ENCODE data around the gene CTSG. TPM values are rescaled to one million over a fixed set of nuclear protein-coding genes. Genes with fewer than 3 reads are reported as not detected.
"Not testable (repeated sequence)": the region's sequence is repeated elsewhere in the genome, so short reads cannot be mapped to it uniquely, and the experiment has no call there.

CTSG gene
- 1 to 10 TPM; 3.1 to 6.9 TPM for total RNA-seq
- long read RNA-seq, donor 1, partial matches to known transcripts, result 0 of 1 reads
- long read RNA-seq, donor 1, other reads (novel, unspliced or antisense), result 0 of 1 reads
- long read RNA-seq, donor 2, partial matches to known transcripts, result 0 of 3 reads
- long read RNA-seq, donor 2, other reads (novel, unspliced or antisense), result 0 of 3 reads

GRCh38 chr14:24576182-24576581 lies at the start of gene CTSG:
TSS of gene CTSG (minus strand) at chr14:24576250. CDS start at chr14:24576223, 27 bp downstream.
- intact Hi-C loops (cut with DNase I), result no loop called here

GRCh38 chr14:24613747-24614146 lies 37.7 kb upstream of the CTSG start:
- DNase-seq (ENCODE audit: low spot score), result no peak
- intact Hi-C loops (cut with DNase I), result no loop called here

More at GRCh38 chr14:24576182-24576581, at the start of gene CTSG:
- DNase-seq (ENCODE audit: low spot score), result no peak

GRCh38 chr14:24613241-24613640 lies 37.2 kb upstream of the CTSG start:
- intact Hi-C loops (cut with DNase I), result no loop called here
- no peak for DNase-seq (ENCODE audit: low spot score)

- DNase-seq (ENCODE audit: low spot score), result no peak
- intact Hi-C loops (cut with DNase I), result no loop called here
These were observed 36.1 kb upstream of the CTSG start for GRCh38 chr14:24612196-24612595.

GRCh38 chr14:24609655-24610344 lies 33.8 kb upstream of the CTSG start, which contains the start of gene GZMH:
TSS of gene GZMH (minus strand) at chr14:24609685. CDS start at chr14:24609613, 72 bp downstream.
- DNase-seq (ENCODE audit: low spot score), result no peak
- intact Hi-C loops (cut with DNase I), result no loop called here

- DNase-seq (ENCODE audit: low spot score), result no peak
- intact Hi-C loops (cut with DNase I), result no loop called here
These were observed 31.8 kb upstream of the CTSG start for GRCh38 chr14:24607635-24608514.

- no peak for DNase-seq (ENCODE audit: low spot score)
- intact Hi-C loops (cut with DNase I), result no loop called here
These were observed 31.0 kb upstream of the CTSG start for GRCh38 chr14:24607081-24607480.

GRCh38 chr14:24606297-24606696 lies 30.2 kb upstream of the CTSG start:
- intact Hi-C loops (cut with DNase I), result no loop called here
- DNase-seq (ENCODE audit: low spot score), result no peak

- intact Hi-C loops (cut with DNase I), result no loop called here
- DNase-seq (ENCODE audit: low spot score), result no peak
These were observed 29.6 kb upstream of the CTSG start for GRCh38 chr14:24605435-24606190.

- no peak for DNase-seq (ENCODE audit: low spot score)
- intact Hi-C loops (cut with DNase I), result no loop called here
These were observed 21.4 kb upstream of the CTSG start for GRCh38 chr14:24597403-24597802.

GRCh38 chr14:24595073-24595808 lies 19.2 kb upstream of the CTSG start:
- DNase-seq (ENCODE audit: low spot score), result no peak
- intact Hi-C loops (cut with DNase I), result no loop called here

- intact Hi-C loops (cut with DNase I); DNase-seq (ENCODE audit: low spot score): not testable (repeated sequence)
These were observed 15.0 kb upstream of the CTSG start for GRCh38 chr14:24591004-24591403.

GRCh38 chr14:24584402-24584801 lies 8.4 kb upstream of the CTSG start:
- intact Hi-C loops (cut with DNase I), result loop anchor here in 1 of 2 donors (5.0 kb wide), 1 partner anchor 198 kb away; no protein-coding TSS in a partner anchor

GRCh38 chr14:24578558-24578957 lies 2.5 kb upstream of the CTSG start:
- no peak for DNase-seq (ENCODE audit: low spot score)
- intact Hi-C loops (cut with DNase I), result no loop called here

More at GRCh38 chr14:24584402-24584801, 8.4 kb upstream of the CTSG start:
- DNase-seq (ENCODE audit: low spot score), result not testable (repeated sequence)

- intact Hi-C loops (cut with DNase I), result no loop called here
These were observed 721 bp upstream of the CTSG start for GRCh38 chr14:24576771-24577170.

GRCh38 chr14:24574206-24574774 lies 1.8 kb downstream of the CTSG start:
- no peak for DNase-seq (ENCODE audit: low spot score)
- intact Hi-C loops (cut with DNase I), result no loop called here

More at GRCh38 chr14:24576771-24577170, 721 bp upstream of the CTSG start:
- DNase-seq (ENCODE audit: low spot score), result no peak

GRCh38 chr14:24566318-24566717 lies 9.7 kb downstream of the CTSG start:
- DNase-seq (ENCODE audit: low spot score), result no peak
- intact Hi-C loops (cut with DNase I), result no loop called here

GRCh38 chr14:24565766-24566165 lies 10.3 kb downstream of the CTSG start:
- intact Hi-C loops (cut with DNase I), result no loop called here
- DNase-seq (ENCODE audit: low spot score), result no peak
